Natural killer cell treated with Interleukin-12 subunit alpha and Interleukin-12 subunit beta and Interleukin-15 and Interleukin-18, amount 100 ng/mL, for 72 hours (primary cell): Measurements from ENCODE around the gene TMEM134. TPM values are rescaled to one million over a fixed set of nuclear protein-coding genes. Genes with fewer than 3 reads are reported as not detected.

Experiments
- ATAC-seq, 2 donors: fragments of 150-1000 bp; cut with Tn5 transposase in 1 of 2; sonication (Bioruptor Pico), chemical (Tn5 transposase) in 1 of 2; 2 replicates each; pipeline ENCODE4 v1.10.0; 2021
- DNase-seq: peaks from one replicate; pipeline ENCODE4 v3.0.0; 2022; ENCODE audit warnings: low spot score
- H3K27ac Mint-ChIP-seq, 2 donors: 1 replicate in 1 of 2; 2 replicates in 1 of 2; pipeline ENCODE4 v1.8.0; 2022; ENCODE audit warnings: mixed read lengths in 2 of 2, mild to moderate bottlenecking in 1 of 2, moderate library complexity in 1 of 2
- H3K27me3 Mint-ChIP-seq, 2 donors: 1 replicate in 1 of 2; 2 replicates in 1 of 2; pipeline ENCODE4 v1.8.0; 2022; ENCODE audit warnings: mixed read lengths in 2 of 2
- H3K36me3 Mint-ChIP-seq: one replicate; pipeline ENCODE4 v1.8.0; 2022; ENCODE audit warnings: mixed read lengths
- H3K4me1 Mint-ChIP-seq, 2 donors: 1 replicate in 1 of 2; 2 replicates in 1 of 2; pipeline ENCODE4 v1.8.0; 2022; ENCODE audit warnings: low read depth in 2 of 2, mixed read lengths in 2 of 2, mild to moderate bottlenecking in 1 of 2
- H3K4me3 Mint-ChIP-seq: one replicate; pipeline ENCODE4 v1.8.0; 2022; ENCODE audit warnings: mixed read lengths
- H3K9me3 Mint-ChIP-seq: 2 replicates; pipeline ENCODE4 v1.8.0; 2022; ENCODE audit warnings: mixed read lengths
- total RNA-seq, 2 donors: library from RNA; stranded (reverse); gene quantifications; one replicate each; pipeline ENCODE4 v1.2.3, GENCODE V29; 2022

TMEM134 gene
- total RNA-seq, 2 donors from 2014 or later, result 30.7 to 39.1 TPM

DNA sequence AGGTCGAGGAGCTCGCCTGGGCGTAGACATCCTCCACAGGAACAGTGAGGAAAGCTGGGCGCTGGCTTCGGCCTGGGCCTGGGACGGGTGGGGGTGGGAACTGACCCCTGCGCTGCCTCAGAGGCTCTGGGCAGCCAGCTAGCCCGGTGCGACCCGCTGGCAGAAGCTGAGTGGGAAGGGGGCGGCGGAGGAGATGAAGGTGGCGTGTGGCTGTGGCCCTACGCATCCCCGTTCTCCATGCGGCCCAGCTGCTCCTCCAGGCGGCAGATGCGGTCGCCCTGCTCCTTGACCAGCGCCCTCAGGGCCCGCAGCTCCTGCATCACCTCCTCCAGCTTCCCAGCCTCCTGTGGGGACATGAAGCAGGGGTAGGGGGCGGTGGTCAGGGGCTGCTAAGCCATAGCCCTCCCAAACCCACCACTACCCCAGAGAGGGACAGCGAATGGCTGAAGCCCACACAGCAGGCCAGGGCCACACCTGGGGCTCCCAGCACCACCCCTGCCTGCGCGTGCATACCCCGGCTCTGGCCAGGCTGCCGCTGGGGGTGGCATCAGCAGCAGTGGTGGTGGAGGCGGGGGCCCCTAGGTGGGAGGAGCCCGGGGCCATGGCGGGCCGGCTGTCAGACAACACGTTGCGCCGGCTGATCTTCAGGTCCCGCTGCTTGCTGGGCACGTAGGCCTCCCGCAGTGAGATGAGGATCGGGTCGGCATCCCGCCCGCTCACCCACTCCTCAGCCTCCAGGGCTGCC, 30.7 kb downstream of the TMEM134 start:
- DNase-seq (no peak), ATAC-seq (peak; percentile 11 to 50)
- Mint-ChIP-seq H3K27me3 (no peaks in the 10 kb centered on the region), H3K27ac (peak overlapping the region; percentile 92), H3K9me3 (no peaks in the 10 kb centered on the region), H3K36me3 (no peaks in the 10 kb centered on the region), H3K4me3 (peak overlapping the region; percentile 93), H3K4me1 (peaks cover 46 to 54% of the 10 kb centered on the region in 2 donors)

DNA sequence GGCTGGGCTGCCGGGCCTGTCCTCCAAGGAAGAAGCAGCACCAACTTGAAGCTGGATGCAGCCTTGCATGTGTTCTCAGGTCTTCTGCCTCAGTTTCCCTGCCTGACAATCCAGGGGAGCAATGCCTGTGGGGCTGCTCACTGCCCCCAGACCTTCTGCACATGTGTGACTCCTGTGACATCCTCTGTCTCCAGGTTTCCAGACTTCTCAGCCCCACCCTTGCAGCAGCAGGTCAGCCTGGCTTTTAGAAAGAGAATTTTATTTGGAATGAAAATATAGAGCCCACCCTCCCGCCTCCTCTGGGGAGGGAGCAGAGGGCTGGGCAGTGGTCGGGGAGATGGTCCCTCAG, 31.3 kb downstream of the TMEM134 start:
- no peaks in the 10 kb centered on the region for H3K27me3 Mint-ChIP-seq
- H3K4me1 Mint-ChIP-seq, result peaks cover 48 to 58% of the 10 kb centered on the region in 2 donors
- peak overlapping the region; percentile 92 for H3K27ac Mint-ChIP-seq
- ATAC-seq (no peak), DNase-seq (no peak)
- no peaks in the 10 kb centered on the region for H3K36me3 Mint-ChIP-seq
- H3K9me3 Mint-ChIP-seq, result no peaks in the 10 kb centered on the region
- H3K4me3 Mint-ChIP-seq, result peak overlapping the region; percentile 93

DNA sequence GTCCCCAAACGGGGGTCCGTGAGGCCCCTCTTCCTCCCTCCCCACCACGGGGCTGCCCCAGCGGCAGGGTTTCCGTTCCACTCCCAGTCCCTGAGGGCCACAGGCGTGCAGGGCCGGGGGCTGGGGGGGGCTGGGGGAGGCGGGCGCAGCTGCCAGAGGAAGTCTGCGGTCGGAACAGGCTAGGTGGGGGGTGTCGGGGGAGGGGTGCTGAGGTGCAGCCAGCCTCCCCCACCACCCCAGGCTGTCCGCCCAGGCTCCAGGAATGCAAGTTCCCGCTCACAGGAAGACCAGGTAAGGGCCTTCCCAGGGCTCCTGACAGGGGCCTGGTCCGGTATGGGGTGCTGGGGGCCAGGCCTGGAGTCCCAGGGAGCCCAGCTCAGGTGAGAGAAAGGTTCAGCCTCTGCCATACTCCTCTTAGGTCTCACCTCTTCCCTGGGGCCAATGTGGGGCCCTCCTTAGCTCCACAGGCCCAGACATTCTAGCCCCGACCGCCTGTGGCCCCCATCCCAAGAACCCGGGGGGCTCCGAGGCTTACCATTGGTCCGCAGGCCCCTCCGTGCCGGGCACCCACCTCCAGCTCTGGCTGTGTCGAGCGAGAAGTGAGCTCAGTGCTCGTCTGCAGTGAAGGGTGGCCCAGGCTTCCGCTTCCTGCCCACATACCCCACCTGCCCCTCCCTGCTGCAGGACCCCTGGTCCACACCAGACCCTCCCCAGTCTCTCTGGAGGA, 31.8 kb downstream of the TMEM134 start, which contains the start of gene PTPRCAP:
TSS of gene PTPRCAP (minus strand) at position 601 of the 727 bp plus-strand sequence. CDS start at position 538, 63 bp downstream.
- peaks cover 48 to 59% of the 10 kb centered on the region in 2 donors for H3K4me1 Mint-ChIP-seq
- peak within 1 kb of the TSS; percentile 92 for H3K27ac Mint-ChIP-seq
- no peaks in the 10 kb centered on the region for H3K27me3 Mint-ChIP-seq
- peak within 1 kb of the TSS; percentile 93 for H3K4me3 Mint-ChIP-seq
- ATAC-seq (peak; percentile 56 to 62), DNase-seq (peak; percentile 80)
- no peaks in the 10 kb centered on the region for H3K9me3 Mint-ChIP-seq
- no peaks in the 10 kb centered on the region for H3K36me3 Mint-ChIP-seq

DNA sequence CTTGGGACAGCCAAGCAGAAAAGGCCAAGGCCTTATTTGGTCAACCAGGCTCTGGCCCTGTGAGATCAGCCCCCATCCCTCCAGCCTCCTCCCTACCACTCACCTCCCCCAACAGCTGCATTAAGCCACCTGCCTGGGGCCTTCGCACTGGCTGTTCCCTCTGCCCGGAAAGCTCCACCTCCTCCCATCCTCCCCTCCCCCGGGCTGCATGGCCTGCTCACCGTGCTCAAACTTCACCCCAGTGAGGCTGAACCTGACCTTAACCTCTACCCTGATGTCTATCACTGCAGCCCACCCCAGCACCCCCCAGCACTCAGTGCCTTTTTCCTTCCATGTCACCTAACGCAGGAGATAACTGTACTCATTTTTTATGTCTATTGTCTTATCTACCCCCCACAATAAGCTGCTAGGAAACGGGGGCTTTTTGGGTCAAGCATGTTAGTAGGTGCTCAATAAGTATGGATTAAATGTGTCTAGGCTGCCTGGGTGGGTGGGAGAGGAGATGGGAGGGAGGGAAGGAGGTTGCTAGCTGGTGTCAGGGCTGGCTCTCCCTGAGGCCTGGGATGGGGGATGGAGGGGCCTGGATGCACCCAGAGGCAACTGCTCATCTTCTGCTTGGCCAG, 32.5 kb downstream of the TMEM134 start:
- Mint-ChIP-seq H3K27ac (peak overlapping the region; percentile 92), H3K4me3 (peak overlapping the region; percentile 93), H3K27me3 (no peaks in the 10 kb centered on the region), H3K9me3 (no peaks in the 10 kb centered on the region), H3K4me1 (peaks cover 49 to 60% of the 10 kb centered on the region in 2 donors), H3K36me3 (no peaks in the 10 kb centered on the region)
- DNase-seq, result peak; percentile 87
- ATAC-seq, result peak; percentile 66 to 70

DNA sequence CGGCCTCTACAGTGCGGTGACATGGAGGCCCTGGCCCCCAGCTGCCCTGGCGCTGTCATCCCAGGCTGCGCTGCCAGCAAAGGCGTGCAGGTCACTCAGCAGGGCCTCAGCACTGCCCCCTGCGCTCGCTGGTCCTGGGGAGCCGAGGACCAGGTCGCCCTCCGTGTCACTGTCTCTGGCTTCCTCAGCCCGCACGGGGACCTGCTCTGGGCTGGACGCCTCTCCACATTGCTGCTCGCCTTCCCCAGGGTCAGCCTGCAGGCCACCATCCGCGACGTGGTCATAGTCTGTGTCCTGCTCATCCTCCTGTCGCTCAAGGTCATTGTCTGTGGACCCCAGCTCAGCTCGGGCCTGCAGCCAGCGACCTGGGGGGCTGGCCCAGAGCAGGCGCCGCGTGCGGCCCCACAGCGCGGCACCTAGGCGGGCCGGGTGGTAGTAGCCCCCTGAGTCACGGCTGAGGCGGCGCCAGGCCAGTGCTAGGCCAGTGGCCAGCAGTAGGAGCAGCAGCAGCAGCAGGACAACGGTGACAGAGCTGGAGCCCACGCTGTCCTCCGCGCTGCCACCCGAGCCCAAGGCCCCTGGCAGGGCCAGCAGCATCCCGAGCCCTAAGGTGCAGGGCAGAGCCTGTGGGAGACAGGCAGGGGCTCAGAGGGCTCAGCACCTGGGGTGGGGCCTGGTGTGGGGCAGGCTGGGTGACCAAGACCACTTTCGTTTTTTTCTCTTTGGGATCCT, 33.2 kb downstream of the TMEM134 start:
- no peak for DNase-seq
- Mint-ChIP-seq H3K27ac (peak overlapping the region; percentile 92), H3K36me3 (no peaks in the 10 kb centered on the region), H3K9me3 (no peaks in the 10 kb centered on the region), H3K27me3 (no peaks in the 10 kb centered on the region), H3K4me3 (peak overlapping the region; percentile 93), H3K4me1 (peaks cover 50 to 55% of the 10 kb centered on the region in 2 donors)
- ATAC-seq, result no peak

DNA sequence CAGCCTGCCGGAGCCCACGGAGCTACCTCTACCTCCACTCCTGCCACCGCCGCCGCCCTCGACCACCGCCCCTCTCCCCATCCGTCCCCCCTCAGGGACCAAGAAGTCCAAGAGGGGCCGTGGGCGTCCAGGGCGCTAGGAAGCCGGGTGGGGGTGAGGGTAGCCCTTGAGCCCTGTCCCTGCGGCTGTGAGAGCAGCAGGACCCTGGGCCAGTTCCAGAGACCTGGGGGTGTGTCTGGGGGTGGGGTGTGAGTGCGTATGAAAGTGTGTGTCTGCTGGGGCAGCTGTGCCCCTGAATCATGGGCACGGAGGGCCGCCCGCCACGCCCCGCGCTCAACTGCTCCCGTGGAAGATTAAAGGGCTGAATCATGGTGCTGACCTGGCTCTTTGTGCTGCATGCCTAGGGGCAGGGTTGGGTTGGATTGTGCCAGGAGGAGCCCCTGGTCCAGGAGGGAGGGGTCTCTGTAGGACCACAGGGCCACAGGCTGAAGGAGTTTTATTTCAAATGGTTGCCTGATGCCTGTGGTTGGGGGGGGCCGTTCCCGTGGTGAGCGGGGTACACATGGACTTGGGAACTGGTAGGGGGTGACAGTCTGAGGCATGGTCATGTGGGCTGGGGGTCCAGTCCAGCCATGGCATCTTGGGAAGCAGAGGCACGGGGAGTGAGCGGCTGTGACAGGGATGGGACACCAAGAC, 33.9 kb downstream of the TMEM134 start:
- ATAC-seq (no peak), DNase-seq (no peak)
- peak overlapping the region; percentile 92 for H3K27ac Mint-ChIP-seq
- peaks cover 45 to 53% of the 10 kb centered on the region in 2 donors for H3K4me1 Mint-ChIP-seq
- H3K36me3 Mint-ChIP-seq, result no peaks in the 10 kb centered on the region
- no peaks in the 10 kb centered on the region for H3K27me3 Mint-ChIP-seq
- H3K4me3 Mint-ChIP-seq, result peak overlapping the region; percentile 93
- no peaks in the 10 kb centered on the region for H3K9me3 Mint-ChIP-seq

DNA sequence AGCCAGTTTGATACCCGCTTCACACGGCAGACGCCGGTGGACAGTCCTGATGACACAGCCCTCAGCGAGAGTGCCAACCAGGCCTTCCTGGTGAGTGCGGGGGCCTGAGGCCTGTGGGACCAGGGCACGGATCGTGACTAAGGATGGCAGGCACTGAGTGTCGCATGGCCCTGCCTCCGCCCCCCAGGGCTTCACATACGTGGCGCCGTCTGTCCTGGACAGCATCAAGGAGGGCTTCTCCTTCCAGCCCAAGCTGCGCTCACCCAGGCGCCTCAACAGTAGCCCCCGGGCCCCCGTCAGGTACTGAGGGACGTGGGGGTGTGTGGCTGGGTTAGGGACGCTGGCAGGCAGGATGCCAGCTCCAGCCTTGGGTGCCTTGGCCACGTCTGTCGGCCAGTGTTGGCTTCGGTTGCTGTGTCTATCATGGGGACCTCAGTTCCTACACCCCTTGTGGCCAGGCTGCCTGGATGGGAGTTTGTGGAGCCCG, 34.6 kb downstream of the TMEM134 start:
- H3K36me3 Mint-ChIP-seq, result no peaks in the 10 kb centered on the region
- H3K27ac Mint-ChIP-seq, result peak overlapping the region; percentile 92 to 96
- H3K4me1 Mint-ChIP-seq, result peaks cover 37 to 47% of the 10 kb centered on the region in 2 donors
- H3K4me3 Mint-ChIP-seq, result peak overlapping the region; percentile 78
- no peaks in the 10 kb centered on the region for H3K9me3 Mint-ChIP-seq
- H3K27me3 Mint-ChIP-seq, result no peaks in the 10 kb centered on the region
- DNase-seq (no peak), ATAC-seq (peak in 1 of 2 donors; percentile 10)

DNA sequence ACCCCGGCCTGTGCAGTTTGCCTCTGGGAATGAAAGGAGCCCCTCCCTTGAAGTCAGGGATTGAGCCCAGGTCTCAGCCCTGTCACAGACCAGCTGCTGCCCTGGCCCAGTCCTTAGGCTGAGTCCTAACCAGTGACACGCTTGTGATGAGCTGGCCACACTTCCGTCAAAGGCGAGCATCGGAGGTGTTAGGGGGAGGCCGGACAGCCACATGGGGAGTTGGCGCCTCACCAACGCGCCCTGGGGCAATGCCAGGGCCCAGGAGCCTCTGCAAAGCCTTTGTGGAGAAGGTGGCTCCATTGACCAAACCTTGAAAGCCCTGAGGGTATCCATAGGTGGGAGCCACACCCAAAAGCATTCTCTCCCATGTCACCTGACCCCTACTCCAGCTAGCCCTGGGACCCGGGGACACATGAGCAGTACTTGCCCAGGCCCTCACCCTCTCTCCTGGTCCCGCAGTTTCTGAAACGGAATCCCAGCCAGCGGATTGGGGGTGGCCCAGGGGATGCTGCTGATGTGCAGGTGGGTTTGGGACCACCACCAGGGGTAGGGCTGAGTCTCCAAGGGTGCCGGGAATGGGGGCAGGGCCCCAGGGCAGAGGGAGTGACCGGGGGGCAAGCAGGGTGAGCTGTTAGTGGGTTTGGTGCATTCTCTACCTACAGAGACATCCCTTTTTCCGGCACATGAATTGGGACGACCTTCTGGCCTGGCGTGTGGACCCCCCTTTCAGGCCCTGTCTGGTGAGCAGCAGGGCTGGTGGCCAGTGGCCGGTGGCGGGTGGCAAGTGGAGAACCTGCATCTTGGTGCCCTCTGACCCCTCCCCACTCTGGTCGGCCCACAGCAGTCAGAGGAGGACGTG, 35.3 kb downstream of the TMEM134 start:
- peak; percentile 59 to 82 for ATAC-seq
- no peaks in the 10 kb centered on the region for H3K36me3 Mint-ChIP-seq

DNA sequence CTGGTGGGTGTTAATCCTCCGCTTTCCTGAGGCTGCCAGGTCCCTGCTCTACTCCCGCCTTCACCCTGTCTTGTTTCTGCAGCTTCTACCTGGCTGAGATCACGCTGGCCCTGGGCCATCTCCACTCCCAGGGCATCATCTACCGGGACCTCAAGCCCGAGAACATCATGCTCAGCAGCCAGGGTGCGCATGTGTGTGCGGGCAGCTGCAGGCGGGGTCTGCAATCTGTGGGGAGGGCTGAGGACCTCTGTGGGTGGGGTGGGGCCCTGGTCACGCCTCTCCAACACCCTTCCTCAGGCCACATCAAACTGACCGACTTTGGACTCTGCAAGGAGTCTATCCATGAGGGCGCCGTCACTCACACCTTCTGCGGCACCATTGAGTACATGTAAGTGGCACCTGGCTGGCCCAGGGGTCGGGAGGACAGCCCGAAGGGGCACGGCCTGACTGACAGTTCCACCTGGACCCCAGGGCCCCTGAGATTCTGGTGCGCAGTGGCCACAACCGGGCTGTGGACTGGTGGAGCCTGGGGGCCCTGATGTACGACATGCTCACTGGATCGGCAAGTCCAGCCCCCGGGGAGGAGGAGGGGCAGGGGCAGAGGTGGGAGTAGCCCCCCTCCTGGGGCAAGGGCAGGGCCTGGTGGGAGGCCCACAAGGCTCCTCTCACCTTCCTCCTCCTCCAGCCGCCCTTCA, 36.2 kb downstream of the TMEM134 start:
- ATAC-seq (no peak), DNase-seq (no peak)
- Mint-ChIP-seq H3K27ac (peak overlapping the region; percentile 92 to 96), H3K27me3 (no peaks in the 10 kb centered on the region), H3K4me1 (peaks cover 34 to 42% of the 10 kb centered on the region in 2 donors), H3K36me3 (no peaks in the 10 kb centered on the region), H3K9me3 (no peaks in the 10 kb centered on the region), H3K4me3 (peak overlapping the region; percentile 78)

More for the DNA sequence above, 35.3 kb downstream of the TMEM134 start:
- peak; percentile 85 for DNase-seq
- H3K27me3 Mint-ChIP-seq, result no peaks in the 10 kb centered on the region
- peaks cover 31 to 40% of the 10 kb centered on the region in 2 donors for H3K4me1 Mint-ChIP-seq
- no peaks in the 10 kb centered on the region for H3K9me3 Mint-ChIP-seq
- peak overlapping the region; percentile 92 to 96 for H3K27ac Mint-ChIP-seq
- H3K4me3 Mint-ChIP-seq, result peak overlapping the region; percentile 78

DNA sequence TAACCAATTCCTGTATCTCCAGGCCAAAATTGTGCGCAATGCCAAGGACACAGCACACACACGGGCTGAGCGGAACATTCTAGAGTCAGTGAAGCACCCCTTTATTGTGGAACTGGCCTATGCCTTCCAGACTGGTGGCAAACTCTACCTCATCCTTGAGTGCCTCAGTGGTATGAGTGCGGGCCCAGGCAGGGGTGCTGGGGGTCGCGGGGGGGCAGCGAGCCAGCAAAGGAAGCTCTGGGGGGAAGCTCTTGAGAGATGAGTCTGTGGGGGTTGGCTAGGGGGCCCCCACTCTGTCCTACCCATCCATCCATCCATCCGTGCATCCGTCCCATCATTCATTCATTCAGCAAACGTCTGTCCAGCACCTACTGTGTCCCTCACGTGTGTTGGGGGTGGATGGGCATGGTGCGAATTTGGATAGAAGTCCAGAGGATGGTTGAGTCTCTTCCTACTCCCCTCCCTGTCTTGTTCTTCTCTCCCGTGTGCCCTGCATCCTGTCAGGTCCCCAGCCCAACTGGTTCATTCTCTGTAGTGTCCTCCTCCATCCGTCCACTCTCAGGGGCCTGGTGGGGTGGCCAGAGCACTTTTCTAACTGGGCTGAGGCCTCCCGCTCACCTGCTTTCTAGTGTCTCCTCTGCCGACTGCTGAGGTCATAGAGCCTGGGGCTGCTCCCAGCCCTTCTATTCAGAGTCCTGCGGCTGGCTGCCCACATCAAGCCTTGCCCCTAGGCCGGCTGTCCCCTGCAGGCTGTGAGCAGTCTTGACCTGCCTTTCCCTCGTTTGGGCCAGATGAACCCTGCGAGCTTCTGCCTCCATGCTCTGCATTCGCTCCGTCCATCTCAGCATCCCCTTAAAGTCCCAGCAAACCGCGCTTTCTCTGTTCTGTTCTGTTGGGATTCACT, 37.5 kb downstream of the TMEM134 start:
- no peak for ATAC-seq
- Mint-ChIP-seq H3K27ac (peak overlapping the region; percentile 92 to 96), H3K4me3 (peak overlapping the region; percentile 18), H3K27me3 (no peaks in the 10 kb centered on the region), H3K9me3 (no peaks in the 10 kb centered on the region), H3K36me3 (no peaks in the 10 kb centered on the region), H3K4me1 (peaks cover 33 to 40% of the 10 kb centered on the region in 2 donors)
- DNase-seq, result no peak

DNA sequence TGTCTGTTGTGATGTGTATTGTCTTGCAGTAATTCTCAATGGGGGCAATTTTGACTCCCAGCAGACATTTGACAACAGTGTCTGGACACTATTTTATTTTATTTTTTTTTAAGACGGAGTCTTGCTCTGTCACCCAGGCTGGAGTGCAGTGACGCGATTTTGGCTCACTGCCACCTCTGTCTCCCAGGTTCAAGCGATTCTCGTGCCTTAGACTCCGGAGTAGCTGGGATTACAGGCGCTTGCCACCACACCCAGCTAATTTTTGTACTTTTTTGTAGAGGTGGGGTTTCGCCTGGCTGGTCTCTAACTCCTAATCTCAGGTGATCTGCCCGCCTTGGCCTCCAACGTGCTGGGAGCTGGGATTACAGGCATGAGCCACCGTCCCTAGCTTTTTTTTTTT, 39.3 kb downstream of the TMEM134 start:
- H3K4me1 Mint-ChIP-seq, result peaks cover 28 to 33% of the 10 kb centered on the region in 2 donors
- no peak overlapping the region for H3K27ac Mint-ChIP-seq
- H3K4me3 Mint-ChIP-seq, result peak overlapping the region; percentile 54
- H3K27me3 Mint-ChIP-seq, result no peaks in the 10 kb centered on the region
- no peaks in the 10 kb centered on the region for H3K36me3 Mint-ChIP-seq
- H3K9me3 Mint-ChIP-seq, result no peaks in the 10 kb centered on the region
- ATAC-seq, result no peak
- no peak for DNase-seq
